Vagina (tissue), 2 donors: ENCODE data around the gene ANTXR1. TPM values are rescaled to one million over a fixed set of nuclear protein-coding genes. Genes with fewer than 3 reads are reported as not detected.

Source experiments
- DNase-seq, 2 donors: peaks; one replicate each; pipeline ENCODE4 v3.0.0-alpha.2; 2017; ENCODE audit errors: extremely low spot score in 2 of 2
- H3K27ac ChIP-seq: fragments of 200-600 bp; sonication (generic); one replicate; pipeline ENCODE4 v1.5.1; 2019
- H3K27me3 ChIP-seq: fragments of 200-600 bp; sonication (generic); one replicate; pipeline ENCODE4 v1.5.1; 2019
- H3K36me3 ChIP-seq, 2 donors: fragments of 200-600 bp; sonication (generic); one replicate each; pipeline ENCODE4 v1.5.1; 2017 to 2019
- H3K4me1 ChIP-seq: fragments of 200-600 bp; sonication (generic); one replicate; pipeline ENCODE4 v1.5.1; 2019
- H3K4me3 ChIP-seq, 2 donors: fragments of 200-600 bp; sonication (generic); 1 replicate in 1 of 2; 2 replicates in 1 of 2; pipeline ENCODE4 v1.5.1; 2016 to 2019
- H3K9me3 ChIP-seq: fragments of 200-600 bp; sonication (generic); one replicate; pipeline ENCODE4 v1.5.1; 2019
- POLR2A ChIP-seq, 2 donors: fragments of 450-650 bp; IDR thresholded peaks; one replicate each; pipeline ENCODE4 v1.6.1; 2017; ENCODE audit warnings: antibody characterized with exemption in 2 of 2, mild to moderate bottlenecking in 2 of 2, moderate library complexity in 2 of 2
- POLR2AphosphoS5 ChIP-seq, 2 donors: sonication (generic); formaldehyde crosslinking; IDR thresholded peaks; one replicate each; pipeline ENCODE4 v1.9.0; 2017; ENCODE audit warnings: antibody characterized with exemption in 2 of 2, mild to moderate bottlenecking in 2 of 2, low read depth in 1 of 2; ENCODE audit not compliant: insufficient read depth in 1 of 2
- intact Hi-C: fragments of 100-400 bp; cut with DNase I; formaldehyde crosslinking; loops from one replicate; pipeline ENCODE4 v1.15.1; 2023
- total RNA-seq: library from RNA; depleted of rRNA; stranded (reverse); fragments of >200 nt; gene quantifications from one replicate; pipeline ENCODE4 v1.2.3, GENCODE V29; 2016
- TF ChIP-seq, protein P1 (sequence below), 3 experiments: fragments of 450-650 bp in 2 of 3; fragments of 200-600 bp in 1 of 3; sonication (generic) in 1 of 3; IDR thresholded peaks; one replicate each; pipeline ENCODE4 v1.5.1; 2017 to 2019; ENCODE audit warnings: antibody characterized with exemption in 3 of 3, mild to moderate bottlenecking in 2 of 3, moderate library complexity in 2 of 3

Gene ANTXR1
- total RNA-seq, 1 donor from 2014 or later, result 102 TPM

DNA sequence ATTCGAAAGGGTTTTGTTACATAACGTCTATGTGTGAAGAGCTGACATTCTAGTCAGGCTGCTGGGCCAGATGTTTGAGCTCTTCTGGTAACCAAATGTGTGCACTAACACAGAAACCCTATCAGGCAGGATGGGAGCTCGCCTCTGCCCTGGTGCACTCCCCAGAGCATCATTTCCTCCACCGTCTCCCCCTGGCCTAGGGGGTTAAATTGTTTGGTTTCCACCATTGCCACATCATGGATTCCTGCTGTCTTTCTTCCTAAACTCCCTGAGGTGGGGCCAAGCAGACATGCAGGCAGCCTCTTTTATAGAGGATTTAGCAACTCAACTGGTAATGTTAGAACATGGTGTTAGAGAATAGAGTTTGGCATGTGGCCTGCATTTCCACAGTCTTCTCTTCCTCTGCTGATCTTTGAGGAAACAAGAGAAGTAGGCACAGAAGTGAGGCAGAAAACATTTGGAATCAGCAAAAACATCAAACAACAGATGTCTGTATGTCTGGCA, 87.3 kb downstream of the ANTXR1 start:
- peaks cover 20% of the 10 kb centered on the region for H3K4me1 ChIP-seq
- no peaks in the 10 kb centered on the region for H3K9me3 ChIP-seq
- peak overlapping the region; percentile 66 for H3K27ac ChIP-seq
- no peak overlapping the region for H3K4me3 ChIP-seq
- TF ChIP-seq, protein P1, sequence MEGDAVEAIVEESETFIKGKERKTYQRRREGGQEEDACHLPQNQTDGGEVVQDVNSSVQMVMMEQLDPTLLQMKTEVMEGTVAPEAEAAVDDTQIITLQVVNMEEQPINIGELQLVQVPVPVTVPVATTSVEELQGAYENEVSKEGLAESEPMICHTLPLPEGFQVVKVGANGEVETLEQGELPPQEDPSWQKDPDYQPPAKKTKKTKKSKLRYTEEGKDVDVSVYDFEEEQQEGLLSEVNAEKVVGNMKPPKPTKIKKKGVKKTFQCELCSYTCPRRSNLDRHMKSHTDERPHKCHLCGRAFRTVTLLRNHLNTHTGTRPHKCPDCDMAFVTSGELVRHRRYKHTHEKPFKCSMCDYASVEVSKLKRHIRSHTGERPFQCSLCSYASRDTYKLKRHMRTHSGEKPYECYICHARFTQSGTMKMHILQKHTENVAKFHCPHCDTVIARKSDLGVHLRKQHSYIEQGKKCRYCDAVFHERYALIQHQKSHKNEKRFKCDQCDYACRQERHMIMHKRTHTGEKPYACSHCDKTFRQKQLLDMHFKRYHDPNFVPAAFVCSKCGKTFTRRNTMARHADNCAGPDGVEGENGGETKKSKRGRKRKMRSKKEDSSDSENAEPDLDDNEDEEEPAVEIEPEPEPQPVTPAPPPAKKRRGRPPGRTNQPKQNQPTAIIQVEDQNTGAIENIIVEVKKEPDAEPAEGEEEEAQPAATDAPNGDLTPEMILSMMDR (IDR thresholded peaks at IDR 0.05), result no peak
- no peak for TF ChIP-seq POLR2A (IDR thresholded peaks at IDR 0.05)
- TF ChIP-seq POLR2AphosphoS5 (IDR thresholded peaks at IDR 0.05; ENCODE audit: insufficient read depth in 1 of 2, low read depth in 1 of 2), result peak; percentile 9 to 55
- intact Hi-C loops, result no loop called here
- peaks cover 0 to 18% of the 10 kb centered on the region in 2 donors for H3K36me3 ChIP-seq
- DNase-seq, result peak in 1 of 2 donors; percentile 94
- H3K27me3 ChIP-seq, result no peaks in the 10 kb centered on the region

DNA sequence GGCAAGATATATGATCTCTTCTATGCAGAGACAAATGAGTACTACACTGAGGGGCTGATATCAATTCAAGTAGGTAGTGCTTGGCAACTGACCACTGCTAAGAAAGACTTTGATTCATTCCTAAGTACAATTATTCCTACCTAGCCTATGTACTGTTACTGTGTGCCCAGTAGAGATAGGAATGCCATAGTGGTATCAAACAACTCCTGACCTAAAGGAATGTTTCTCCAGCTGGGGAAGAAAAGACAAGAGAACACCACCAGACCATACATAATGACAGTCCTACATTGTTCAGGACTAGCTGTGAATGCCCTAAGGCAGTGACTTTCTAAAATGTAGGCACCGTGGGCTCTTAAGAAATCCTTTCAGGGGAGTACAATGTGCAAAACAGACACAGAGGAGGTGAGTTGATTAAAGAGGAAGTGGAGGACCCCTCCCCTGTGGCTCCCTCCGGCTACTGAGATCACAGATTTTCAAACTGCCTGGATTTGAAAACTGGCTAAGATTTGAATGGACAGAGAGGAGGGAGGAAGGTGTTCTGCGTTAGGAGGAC, 89.1 kb downstream of the ANTXR1 start:
- intact Hi-C loops, result no loop called here

DNA sequence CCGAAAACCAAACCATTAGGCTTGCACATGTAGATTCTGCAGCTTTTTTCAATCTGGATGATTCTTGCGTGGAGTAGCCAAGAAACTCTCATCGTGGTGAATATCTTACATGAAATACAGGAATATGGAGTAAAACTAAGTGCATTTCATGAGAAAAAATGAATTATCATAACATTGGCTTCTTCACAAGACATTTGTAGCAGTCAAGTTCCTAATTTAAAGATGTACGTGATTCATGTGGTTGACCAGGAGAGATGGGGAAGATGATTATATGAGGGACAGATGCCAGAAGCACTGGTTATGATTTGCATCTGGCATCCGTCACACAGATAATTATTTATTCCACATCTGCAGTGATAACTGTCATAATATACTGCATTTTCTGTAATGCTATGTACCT, 90.4 kb downstream of the ANTXR1 start:
- Histone ChIP-seq H3K27ac (no peak overlapping the region), H3K4me3 (no peak overlapping the region), H3K36me3 (peaks cover 0 to 18% of the 10 kb centered on the region in 2 donors), H3K9me3 (no peaks in the 10 kb centered on the region), H3K4me1 (peaks cover 26% of the 10 kb centered on the region), H3K27me3 (no peaks in the 10 kb centered on the region)
- DNase-seq, result no peak
- no peak for TF ChIP-seq POLR2AphosphoS5 (IDR thresholded peaks at IDR 0.05; ENCODE audit: insufficient read depth in 1 of 2, low read depth in 1 of 2)
- intact Hi-C loops, result no loop called here

More for the DNA sequence above, 89.1 kb downstream of the ANTXR1 start:
- Histone ChIP-seq H3K36me3 (peaks cover 0 to 18% of the 10 kb centered on the region in 2 donors), H3K27ac (no peak overlapping the region), H3K4me3 (no peak overlapping the region), H3K9me3 (no peaks in the 10 kb centered on the region), H3K27me3 (no peaks in the 10 kb centered on the region), H3K4me1 (peaks cover 20% of the 10 kb centered on the region)
- DNase-seq, result no peak
- TF ChIP-seq POLR2AphosphoS5 (IDR thresholded peaks at IDR 0.05; ENCODE audit: insufficient read depth in 1 of 2, low read depth in 1 of 2), result no peak
- TF ChIP-seq, protein P1 (IDR thresholded peaks at IDR 0.05), result no peak
- no peak for TF ChIP-seq POLR2A (IDR thresholded peaks at IDR 0.05)

DNA sequence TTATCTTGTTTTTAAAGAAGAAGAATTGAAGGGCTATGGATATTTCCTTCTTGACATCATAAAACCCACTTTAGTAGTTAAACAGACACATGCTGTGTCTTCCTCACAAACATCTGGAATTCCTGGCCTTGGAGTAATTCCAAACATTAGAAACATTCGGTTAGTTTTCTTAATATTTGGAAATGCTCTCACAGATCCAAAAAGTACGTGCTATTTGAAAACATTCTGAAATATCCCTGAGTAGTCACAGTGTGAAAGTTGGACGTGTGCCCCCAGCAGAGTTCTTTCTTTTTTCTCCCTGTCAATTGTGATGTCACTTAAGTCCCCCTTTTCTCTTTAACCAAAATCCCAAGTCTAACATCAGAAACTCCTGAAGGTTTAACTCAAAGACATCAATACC, 91.3 kb downstream of the ANTXR1 start:
- Histone ChIP-seq H3K4me1 (peaks cover 34% of the 10 kb centered on the region), H3K4me3 (no peak overlapping the region), H3K27ac (no peak overlapping the region), H3K27me3 (no peaks in the 10 kb centered on the region), H3K36me3 (peaks cover 0 to 18% of the 10 kb centered on the region in 2 donors), H3K9me3 (no peaks in the 10 kb centered on the region)
- intact Hi-C loops, result no loop called here
- no peak for DNase-seq
- TF ChIP-seq POLR2AphosphoS5 (IDR thresholded peaks at IDR 0.05; ENCODE audit: insufficient read depth in 1 of 2, low read depth in 1 of 2), result no peak
- TF ChIP-seq, protein P1 (IDR thresholded peaks at IDR 0.05), result no peak
- no peak for TF ChIP-seq POLR2A (IDR thresholded peaks at IDR 0.05)

DNA sequence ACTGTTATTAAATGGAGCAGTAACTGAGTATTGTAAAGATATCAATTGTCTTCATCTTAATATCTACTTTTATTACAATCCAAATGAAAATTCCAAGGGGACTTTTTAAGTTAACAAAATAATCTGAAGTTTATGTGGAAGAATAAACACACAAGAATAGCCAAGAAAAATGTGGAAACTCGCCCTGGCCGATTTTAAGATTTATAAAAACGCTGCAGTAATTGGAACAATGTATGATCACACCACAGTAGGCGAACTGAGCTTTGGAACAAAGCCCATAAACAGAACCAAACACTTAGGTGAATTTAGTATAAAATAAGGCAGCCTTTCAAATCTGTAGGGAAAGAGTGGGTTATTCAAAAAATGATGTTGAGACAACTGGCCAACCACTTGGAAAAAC, 96.3 kb downstream of the ANTXR1 start:
- Histone ChIP-seq H3K9me3 (no peaks in the 10 kb centered on the region), H3K27me3 (no peaks in the 10 kb centered on the region), H3K4me1 (peaks cover 41% of the 10 kb centered on the region), H3K27ac (peak overlapping the region; percentile 23), H3K36me3 (peaks cover 0 to 5% of the 10 kb centered on the region in 2 donors), H3K4me3 (no peak overlapping the region)
- intact Hi-C loops, result no loop called here
- TF ChIP-seq, protein P1 (IDR thresholded peaks at IDR 0.05), result no peak
- TF ChIP-seq POLR2A (IDR thresholded peaks at IDR 0.05) (no peak), POLR2AphosphoS5 (IDR thresholded peaks at IDR 0.05; ENCODE audit: insufficient read depth in 1 of 2, low read depth in 1 of 2) (no peak)
- no peak for DNase-seq
